Keratinocyte (primary cell): ENCODE data around the gene JAK1. TPM values are rescaled to one million over a fixed set of nuclear protein-coding genes. Genes with fewer than 3 reads are reported as not detected.

Experiments
- DNase-seq: peaks from one replicate; pipeline ENCODE4 v3.0.0-alpha.2; 2011; ENCODE audit warnings: low read depth, missing footprints, low spot score
- FAIRE-seq: peaks from 2 replicates; lab custom pipeline; 2011; peaks lifted over from hg19 to GRCh38; lab: Jason Lieb, UNC
- H2AFZ ChIP-seq: 2 replicates; pipeline ENCODE4 v1.6.0; 2012; ENCODE audit warnings: low read length, control low read depth, inconsistent platforms; ENCODE audit not compliant: control insufficient read depth
- H3K27ac ChIP-seq: 2 replicates; pipeline ENCODE4 v1.5.1; 2011; ENCODE audit warnings: low read length; ENCODE audit not compliant: control insufficient read depth, insufficient read depth
- H3K27me3 ChIP-seq: 3 replicates; pipeline ENCODE4 v1.6.0; 2011; ENCODE audit warnings: low read length; ENCODE audit not compliant: control insufficient read depth, insufficient read depth; ENCODE audit errors: extremely low read depth
- H3K36me3 ChIP-seq, 2 experiments: 2 replicates in 1 of 2; 3 replicates in 1 of 2; pipeline ENCODE4 v1.5.1; 2011; ENCODE audit warnings: low read length in 2 of 2, mild to moderate bottlenecking in 1 of 2; ENCODE audit not compliant: control insufficient read depth in 2 of 2, insufficient read depth in 2 of 2; ENCODE audit errors: extremely low read depth in 1 of 2
- H3K4me1 ChIP-seq: 3 replicates; pipeline ENCODE4 v1.5.1; 2011; ENCODE audit warnings: low read length; ENCODE audit not compliant: control insufficient read depth, insufficient read depth; ENCODE audit errors: extremely low read depth
- H3K4me2 ChIP-seq: 3 replicates; pipeline ENCODE4 v1.6.0; 2011; ENCODE audit warnings: low read depth, low read length; ENCODE audit not compliant: control insufficient read depth, insufficient read depth; ENCODE audit errors: extremely low read depth
- H3K4me3 ChIP-seq, 3 experiments: fragments of 200-600 bp in 1 of 3; sonication (generic) in 1 of 3; 2 replicates in 2 of 3; 3 replicates in 1 of 3; pipeline ENCODE4 v1.5.1; 2011 to 2016; ENCODE audit warnings: low read length in 3 of 3, mild to moderate bottlenecking in 3 of 3, control low read depth in 2 of 3, inconsistent platforms in 1 of 3, low read depth in 1 of 3, mixed read lengths in 1 of 3, mixed run types in 1 of 3, moderate library complexity in 1 of 3; ENCODE audit not compliant: control insufficient read depth in 2 of 3, insufficient read depth in 2 of 3; ENCODE audit errors: extremely low read depth in 1 of 3
- H3K79me2 ChIP-seq: 2 replicates; pipeline ENCODE4 v1.6.0; 2012; ENCODE audit warnings: low read length; ENCODE audit not compliant: control insufficient read depth, insufficient read depth
- H3K9ac ChIP-seq: 3 replicates; pipeline ENCODE4 v1.6.0; 2011; ENCODE audit warnings: low read length; ENCODE audit not compliant: control insufficient read depth, insufficient read depth; ENCODE audit errors: extremely low read depth
- H3K9me1 ChIP-seq: 3 replicates; pipeline ENCODE4 v1.6.0; 2011; ENCODE audit warnings: low read length; ENCODE audit not compliant: control insufficient read depth, insufficient read depth; ENCODE audit errors: extremely low read depth
- H3K9me3 ChIP-seq: 2 replicates; pipeline ENCODE4 v1.5.1; 2012; ENCODE audit warnings: low read depth, low read length; ENCODE audit not compliant: control insufficient read depth
- H4K20me1 ChIP-seq: 3 replicates; pipeline ENCODE4 v1.6.0; 2011; ENCODE audit warnings: low read length; ENCODE audit not compliant: control insufficient read depth, insufficient read depth; ENCODE audit errors: extremely low read depth
- CTCF ChIP-seq, 3 experiments: IDR thresholded peaks in 1 of 3; conservative IDR thresholded peaks in 1 of 3; optimal IDR thresholded peaks in 1 of 3; 2 replicates in 2 of 3; 3 replicates in 1 of 3; pipeline versions ENCODE3 to v1.5.1; 2011; ENCODE audit warnings: low read length in 3 of 3, mild to moderate bottlenecking in 3 of 3, moderate library complexity in 2 of 3, control low read depth in 1 of 3, inconsistent platforms in 1 of 3; ENCODE audit not compliant: insufficient read depth in 2 of 3; ENCODE audit errors: extremely low read depth in 1 of 3
- EZH2 ChIP-seq: IDR thresholded peaks from one replicate; pipeline ENCODE4 v1.6.1; 2012; ENCODE audit warnings: inconsistent platforms, mild to moderate bottlenecking, low read length, moderate library complexity
- dilution Hi-C: fragments of 300-500 bp; cut with MboI; formaldehyde crosslinking; loops from one replicate; pipeline ENCODE4 v1.7.0; 2020; ENCODE audit warnings: low sequenced_read_pairs; ENCODE audit not compliant: extremely low pct_ligation_motif_present
- polyA plus RNA-seq, 5 experiments: library from polyadenylated mRNA; depleted of rRNA in 3 of 5; stranded (reverse) in 3 of 5; stranded (forward) in 1 of 5; unstranded in 1 of 5; fragments of >200 nt; gene quantifications; 1 replicate in 1 of 5; 2 replicates in 3 of 5; 3 replicates in 1 of 5; pipeline versions ENCODE4 v1.2.1 to v1.2.3, GENCODE V29; 2011 to 2012; ENCODE audit warnings: missing spikeins in 2 of 5, low read depth in 1 of 5, low replicate concordance in 1 of 5

JAK1 gene
- polyA plus RNA-seq, 1 donor (not counting 4 experiments of a cell fraction or from before 2014, with no cell fraction given), result 50.9 TPM

- no peaks in the 10 kb centered on the region for H3K36me3 ChIP-seq
- dilution Hi-C loops, result no loop called here
- peak overlapping the region; percentile 83 to 94 (median 86) for H3K4me3 ChIP-seq
- peak overlapping the region; percentile 69 for H2AFZ ChIP-seq
- no peaks in the 10 kb centered on the region for H3K9me1 ChIP-seq
- TF ChIP-seq EZH2, result no peak
- TF ChIP-seq CTCF (optimal IDR thresholded peaks at IDR 0.05 in 1 of 3, IDR thresholded peaks at IDR 0.05 in 1 of 3, conservative IDR thresholded peaks at IDR 0.05 in 1 of 3; ENCODE audit: extremely low read depth in 1 of 3, insufficient read depth in 2 of 3, low read length in 3 of 3), result no peak
- H3K79me2 ChIP-seq, result peaks cover 38% of the 10 kb centered on the region
- no peaks in the 10 kb centered on the region for H3K27me3 ChIP-seq
- H3K4me2 ChIP-seq, result peak overlapping the region; percentile 93
- H4K20me1 ChIP-seq, result no peaks in the 10 kb centered on the region
- H3K27ac ChIP-seq, result peak overlapping the region; percentile 79
- DNase-seq (no peak), FAIRE-seq (no peak)
- peaks cover 21% of the 10 kb centered on the region for H3K4me1 ChIP-seq
- no peaks in the 10 kb centered on the region for H3K9me3 ChIP-seq
- H3K9ac ChIP-seq, result peak overlapping the region; percentile 91
Observed at GRCh38 chr1:64965366-64966157, 787 bp downstream of the JAK1 start.

GRCh38 chr1:64963466-64963865 lies 2.9 kb downstream of the JAK1 start:
- H3K27me3 ChIP-seq, result no peaks in the 10 kb centered on the region
- TF ChIP-seq CTCF (optimal IDR thresholded peaks at IDR 0.05 in 1 of 3, IDR thresholded peaks at IDR 0.05 in 1 of 3, conservative IDR thresholded peaks at IDR 0.05 in 1 of 3; ENCODE audit: extremely low read depth in 1 of 3, insufficient read depth in 2 of 3, low read length in 3 of 3), result no peak
- no peak for TF ChIP-seq EZH2
- peaks cover 21% of the 10 kb centered on the region for H3K4me1 ChIP-seq
- H4K20me1 ChIP-seq, result no peaks in the 10 kb centered on the region
- no peak overlapping the region for H3K4me3 ChIP-seq
- peaks cover 54% of the 10 kb centered on the region for H3K79me2 ChIP-seq
- FAIRE-seq (no peak), DNase-seq (no peak)
- no peaks in the 10 kb centered on the region for H3K9me3 ChIP-seq
- H3K9me1 ChIP-seq, result no peaks in the 10 kb centered on the region
- dilution Hi-C loops, result no loop called here
- no peak overlapping the region for H3K27ac ChIP-seq
- no peak overlapping the region for H2AFZ ChIP-seq
- no peak overlapping the region for H3K4me2 ChIP-seq
- H3K9ac ChIP-seq, result no peak overlapping the region
- H3K36me3 ChIP-seq, result no peaks in the 10 kb centered on the region
